Endothelial cell of umbilical vein (primary cell): ENCODE measurements around the gene COPE.

Experiments used
- CTCF ChIP-seq, 2 donors: IDR thresholded peaks; 1 replicate in 1 of 2; 2 replicates in 1 of 2; pipeline ENCODE4 v1.5.1; 2011; ENCODE audit warnings: low read length in 2 of 2, mild to moderate bottlenecking in 2 of 2, moderate library complexity in 2 of 2, control low read depth in 1 of 2, inconsistent platforms in 1 of 2, low read depth in 1 of 2; ENCODE audit not compliant: insufficient read depth in 1 of 2; ENCODE audit errors: extremely low read depth in 1 of 2
- EZH2 ChIP-seq: IDR thresholded peaks from 2 replicates; pipeline ENCODE4 v1.6.1; 2012; ENCODE audit warnings: borderline replicate concordance, low read depth, mild to moderate bottlenecking, moderate library complexity, low read length, inconsistent platforms; ENCODE audit not compliant: severe bottlenecking
- FOS ChIP-seq: IDR thresholded peaks from 2 replicates; pipeline ENCODE4 v1.6.1; 2011; ENCODE audit warnings: mild to moderate bottlenecking, low read length, moderate library complexity, borderline replicate concordance; ENCODE audit not compliant: insufficient read depth
- JUN ChIP-seq: IDR thresholded peaks from 2 replicates; pipeline ENCODE4 v1.6.1; 2011; ENCODE audit warnings: borderline replicate concordance, low read depth; ENCODE audit not compliant: insufficient read length, insufficient read depth
- MAX ChIP-seq: IDR thresholded peaks from 2 replicates; pipeline ENCODE4 v1.6.1; 2011; ENCODE audit not compliant: insufficient read depth, insufficient read length
- MYC ChIP-seq: IDR thresholded peaks from one replicate; pipeline ENCODE4 v1.6.1; 2011; ENCODE audit warnings: mild to moderate bottlenecking, low read depth, low read length
- POLR2A ChIP-seq: IDR thresholded peaks from 2 replicates; pipeline ENCODE4 v1.6.1; 2012; ENCODE audit warnings: low read depth, mild to moderate bottlenecking, control low read depth, low read length
- POLR2AphosphoS5 ChIP-seq: IDR thresholded peaks from 2 replicates; pipeline ENCODE4 v1.6.1; 2012; ENCODE audit warnings: low read depth, mild to moderate bottlenecking, control low read depth, low read length, moderate library complexity; ENCODE audit not compliant: insufficient read depth

GRCh38 chr19:18883526-18884304 is 35.5 kb downstream of the COPE start:
- TF ChIP-seq CTCF (IDR thresholded peaks at IDR 0.05; ENCODE audit: extremely low read depth in 1 of 2, insufficient read depth in 1 of 2, low read depth in 1 of 2, low read length in 2 of 2), result no peak
- no peak for TF ChIP-seq POLR2AphosphoS5
- TF ChIP-seq EZH2, result no peak
- no peak for TF ChIP-seq POLR2A
- no peak for TF ChIP-seq MAX
- TF ChIP-seq JUN, result no peak
- TF ChIP-seq FOS, result no peak
- no peak for TF ChIP-seq MYC
